ENCODE data around the gene IGF2BP3. TPM values are rescaled to one million over a fixed set of nuclear protein-coding genes. Genes with fewer than 3 reads are reported as not detected.

Gene IGF2BP3
- total RNA-seq, 1 experiment from 2014 or later: 80.2 TPM

DNA sequence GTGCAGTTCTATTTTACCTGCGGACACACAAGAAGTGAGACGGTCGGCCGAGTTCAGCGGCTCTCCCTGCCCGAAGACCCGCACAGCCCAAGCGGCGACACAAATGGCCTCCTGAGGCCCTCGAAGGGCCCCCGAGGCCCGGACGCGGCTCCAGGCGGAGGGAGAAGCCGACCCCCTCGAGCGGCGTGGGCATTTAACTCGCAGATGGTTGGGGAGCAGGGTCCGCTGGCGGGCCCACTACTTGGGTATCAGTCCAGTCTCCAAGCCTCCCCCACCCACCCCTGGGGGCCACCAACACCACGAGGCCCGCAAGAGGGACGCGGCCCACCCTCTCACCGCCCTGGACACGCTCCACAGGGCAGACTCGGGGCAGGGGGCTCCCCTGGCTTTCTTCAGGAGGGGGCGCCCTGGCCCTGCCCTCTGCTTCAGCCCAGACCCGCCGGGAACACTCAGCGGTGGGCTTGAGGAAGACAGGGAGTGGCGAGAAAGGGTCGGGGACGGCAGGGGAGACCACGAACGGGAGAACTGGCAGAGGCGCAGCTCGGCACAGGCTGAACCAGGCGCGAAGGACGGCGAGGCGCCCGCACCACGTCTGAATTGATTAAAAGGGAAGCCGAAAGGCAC is 1.7 kb downstream of the IGF2BP3 start:
- ChIA-PET CTCF (no interaction called here), POLR2A (interaction anchor here (1.0 kb wide), 1 partner anchor 23 kb away, joined by 6 read pairs; no protein-coding TSS in a partner anchor)
- BruUV-seq (replicated peaks): no TSS peak
- TF ChIP-seq POLR2AphosphoS5 (IDR thresholded peaks at IDR 0.05; ENCODE audit: low read depth, low read length) (no peak), TCF7L2 (IDR thresholded peaks at IDR 0.05; ENCODE audit: low read depth, low read length) (no peak), SIN3A (IDR thresholded peaks at IDR 0.05; ENCODE audit: borderline replicate concordance, insufficient read depth, low read depth, low read length) (no peak)
- TF ChIP-seq, protein P1, sequence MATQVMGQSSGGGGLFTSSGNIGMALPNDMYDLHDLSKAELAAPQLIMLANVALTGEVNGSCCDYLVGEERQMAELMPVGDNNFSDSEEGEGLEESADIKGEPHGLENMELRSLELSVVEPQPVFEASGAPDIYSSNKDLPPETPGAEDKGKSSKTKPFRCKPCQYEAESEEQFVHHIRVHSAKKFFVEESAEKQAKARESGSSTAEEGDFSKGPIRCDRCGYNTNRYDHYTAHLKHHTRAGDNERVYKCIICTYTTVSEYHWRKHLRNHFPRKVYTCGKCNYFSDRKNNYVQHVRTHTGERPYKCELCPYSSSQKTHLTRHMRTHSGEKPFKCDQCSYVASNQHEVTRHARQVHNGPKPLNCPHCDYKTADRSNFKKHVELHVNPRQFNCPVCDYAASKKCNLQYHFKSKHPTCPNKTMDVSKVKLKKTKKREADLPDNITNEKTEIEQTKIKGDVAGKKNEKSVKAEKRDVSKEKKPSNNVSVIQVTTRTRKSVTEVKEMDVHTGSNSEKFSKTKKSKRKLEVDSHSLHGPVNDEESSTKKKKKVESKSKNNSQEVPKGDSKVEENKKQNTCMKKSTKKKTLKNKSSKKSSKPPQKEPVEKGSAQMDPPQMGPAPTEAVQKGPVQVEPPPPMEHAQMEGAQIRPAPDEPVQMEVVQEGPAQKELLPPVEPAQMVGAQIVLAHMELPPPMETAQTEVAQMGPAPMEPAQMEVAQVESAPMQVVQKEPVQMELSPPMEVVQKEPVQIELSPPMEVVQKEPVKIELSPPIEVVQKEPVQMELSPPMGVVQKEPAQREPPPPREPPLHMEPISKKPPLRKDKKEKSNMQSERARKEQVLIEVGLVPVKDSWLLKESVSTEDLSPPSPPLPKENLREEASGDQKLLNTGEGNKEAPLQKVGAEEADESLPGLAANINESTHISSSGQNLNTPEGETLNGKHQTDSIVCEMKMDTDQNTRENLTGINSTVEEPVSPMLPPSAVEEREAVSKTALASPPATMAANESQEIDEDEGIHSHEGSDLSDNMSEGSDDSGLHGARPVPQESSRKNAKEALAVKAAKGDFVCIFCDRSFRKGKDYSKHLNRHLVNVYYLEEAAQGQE (IDR thresholded peaks at IDR 0.05; ENCODE audit: insufficient read depth in 1 of 2, low read depth in 2 of 2, low read length in 1 of 2): no peak
- TF ChIP-seq, protein P2, sequence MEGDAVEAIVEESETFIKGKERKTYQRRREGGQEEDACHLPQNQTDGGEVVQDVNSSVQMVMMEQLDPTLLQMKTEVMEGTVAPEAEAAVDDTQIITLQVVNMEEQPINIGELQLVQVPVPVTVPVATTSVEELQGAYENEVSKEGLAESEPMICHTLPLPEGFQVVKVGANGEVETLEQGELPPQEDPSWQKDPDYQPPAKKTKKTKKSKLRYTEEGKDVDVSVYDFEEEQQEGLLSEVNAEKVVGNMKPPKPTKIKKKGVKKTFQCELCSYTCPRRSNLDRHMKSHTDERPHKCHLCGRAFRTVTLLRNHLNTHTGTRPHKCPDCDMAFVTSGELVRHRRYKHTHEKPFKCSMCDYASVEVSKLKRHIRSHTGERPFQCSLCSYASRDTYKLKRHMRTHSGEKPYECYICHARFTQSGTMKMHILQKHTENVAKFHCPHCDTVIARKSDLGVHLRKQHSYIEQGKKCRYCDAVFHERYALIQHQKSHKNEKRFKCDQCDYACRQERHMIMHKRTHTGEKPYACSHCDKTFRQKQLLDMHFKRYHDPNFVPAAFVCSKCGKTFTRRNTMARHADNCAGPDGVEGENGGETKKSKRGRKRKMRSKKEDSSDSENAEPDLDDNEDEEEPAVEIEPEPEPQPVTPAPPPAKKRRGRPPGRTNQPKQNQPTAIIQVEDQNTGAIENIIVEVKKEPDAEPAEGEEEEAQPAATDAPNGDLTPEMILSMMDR (IDR thresholded peaks at IDR 0.05): peak; percentile 30; the same call in 1 of the 2 replicates
- H3K36me3 ChIP-seq (ENCODE audit: control insufficient read depth, insufficient read depth, low read length): no peaks in the 10 kb centered on the region; the same call in none of the 2 replicates
- ATAC-seq (no peak), DNase-seq (ENCODE audit: low read depth, low spot score) (no peak)
- H3K4me1 ChIP-seq (ENCODE audit: control insufficient read depth, insufficient read depth, low read length): peaks cover 43% of the 10 kb centered on the region
- no peaks in the 10 kb centered on the region for H3K27me3 ChIP-seq (ENCODE audit: control insufficient read depth, insufficient read depth, low read length)
- H3K27ac ChIP-seq (ENCODE audit: low read length): peak overlapping the region; percentile 100
- peak overlapping the region; percentile 87 to 98 for H3K4me3 ChIP-seq (ENCODE audit: low read depth in 2 of 2, low read length in 2 of 2)
- in situ Hi-C loops (cut with HindIII; ENCODE audit: low pct_unique_long_range_greater_than_20kb, low sequenced_read_pairs): no loop called here
- H3K9me3 ChIP-seq (ENCODE audit: control insufficient read depth, insufficient read depth, low read depth, low read length): no peaks in the 10 kb centered on the region
- intact Hi-C loops (cut with micrococcal nuclease; ENCODE audit: unreplicated experiment): no loop called here

DNA sequence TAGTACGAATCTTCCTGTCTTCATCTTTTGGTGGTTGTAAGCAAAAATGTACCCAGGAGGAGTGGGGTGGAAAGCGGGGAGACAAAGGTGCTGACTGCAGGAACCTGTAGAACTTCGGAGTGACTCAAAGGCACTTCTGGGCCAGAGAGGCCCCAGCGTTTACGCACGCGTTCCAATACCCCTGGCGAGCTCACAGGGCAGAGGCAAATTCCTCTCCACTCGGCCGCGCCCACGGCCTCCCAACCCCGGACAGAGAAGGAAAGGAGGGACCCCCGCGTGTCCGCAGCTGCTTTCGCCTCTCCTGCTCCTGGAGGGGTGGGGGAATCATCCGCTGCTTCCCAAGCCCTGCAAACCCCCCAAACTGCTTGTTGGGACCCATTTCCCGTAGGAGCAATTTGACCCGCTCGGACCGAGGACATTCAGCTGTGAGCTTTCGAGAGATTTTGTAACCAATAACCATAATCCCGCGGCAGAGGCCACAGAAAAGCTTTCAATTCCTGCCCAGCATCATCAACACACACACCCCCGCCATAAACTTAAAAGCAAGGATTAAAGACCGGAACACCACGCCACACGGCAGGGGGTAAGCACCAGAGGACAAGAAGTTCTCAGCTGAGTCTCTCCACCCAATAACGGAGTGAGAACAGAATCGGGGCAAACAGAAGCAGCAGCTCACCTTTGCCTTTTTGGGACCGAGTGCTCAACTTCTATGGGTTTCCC is 2.3 kb downstream of the IGF2BP3 start:
- peak overlapping the region; percentile 100 for H3K27ac ChIP-seq (ENCODE audit: low read length)
- intact Hi-C loops (cut with micrococcal nuclease; ENCODE audit: unreplicated experiment): no loop called here
- in situ Hi-C loops (cut with HindIII; ENCODE audit: low pct_unique_long_range_greater_than_20kb, low sequenced_read_pairs): no loop called here
- no peaks in the 10 kb centered on the region for H3K27me3 ChIP-seq (ENCODE audit: control insufficient read depth, insufficient read depth, low read length)
- no peaks in the 10 kb centered on the region; the same call in none of the 2 replicates for H3K36me3 ChIP-seq (ENCODE audit: control insufficient read depth, insufficient read depth, low read length)
- TF ChIP-seq, protein P2 (IDR thresholded peaks at IDR 0.05): no peak
- TF ChIP-seq POLR2AphosphoS5 (IDR thresholded peaks at IDR 0.05; ENCODE audit: low read depth, low read length) (peak; percentile 20; the same call in 1 of the 2 replicates), TCF7L2 (IDR thresholded peaks at IDR 0.05; ENCODE audit: low read depth, low read length) (peak; percentile 77; the same call in 1 of the 2 replicates), SIN3A (IDR thresholded peaks at IDR 0.05; ENCODE audit: borderline replicate concordance, insufficient read depth, low read depth, low read length) (peak; percentile 68; the same call in 1 of the 2 replicates)
- TF ChIP-seq, protein P1 (IDR thresholded peaks at IDR 0.05; ENCODE audit: insufficient read depth in 1 of 2, low read depth in 2 of 2, low read length in 1 of 2): no peak
- ChIA-PET POLR2A (no interaction called here), CTCF (no interaction called here)
- H3K4me3 ChIP-seq (ENCODE audit: low read depth in 2 of 2, low read length in 2 of 2): peak overlapping the region; percentile 87 to 98
- no peak for DNase-seq (ENCODE audit: low read depth, low spot score)
- no TSS peak for BruUV-seq (replicated peaks)
- no peaks in the 10 kb centered on the region for H3K9me3 ChIP-seq (ENCODE audit: control insufficient read depth, insufficient read depth, low read depth, low read length)
- ATAC-seq: peak; percentile 18; the same call in 1 of the 2 replicates
- H3K4me1 ChIP-seq (ENCODE audit: control insufficient read depth, insufficient read depth, low read length): peaks cover 45% of the 10 kb centered on the region

All from Panc1 (cell line).